GM20000 (cell line): ENCODE data around the gene SMIM10L2A.

Experiments
- DNase-seq: peaks from one replicate; pipeline ENCODE4 v3.0.0; 2012; ENCODE audit warnings: low spot score
- TF ChIP-seq, protein P1 (sequence below): IDR thresholded peaks from 2 replicates; pipeline ENCODE4 v1.5.1; 2012; ENCODE audit warnings: mild to moderate bottlenecking, control low read depth; ENCODE audit errors: extremely low read depth, missing control alignments

SMIM10L2A gene

DNA sequence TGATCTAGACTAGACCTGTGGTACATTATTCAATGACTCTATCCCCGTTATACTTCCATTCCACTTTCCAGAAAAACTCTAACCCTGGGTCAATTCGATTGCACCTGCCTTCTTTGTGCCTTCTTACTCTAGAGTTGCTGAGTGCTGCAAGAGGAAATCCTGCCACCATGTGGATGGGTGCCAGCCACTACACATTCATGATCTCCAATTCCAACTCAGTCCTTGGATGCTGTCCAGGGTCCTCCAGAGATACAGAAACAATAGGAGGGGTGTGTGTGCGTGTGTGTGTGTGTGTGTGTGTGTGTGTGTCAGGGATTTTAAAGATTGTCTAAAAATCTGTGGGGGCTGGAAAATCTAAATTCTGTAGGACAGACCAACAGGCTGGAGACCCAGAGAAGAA, 55.8 kb downstream of the SMIM10L2A start:
- TF ChIP-seq, protein P1, sequence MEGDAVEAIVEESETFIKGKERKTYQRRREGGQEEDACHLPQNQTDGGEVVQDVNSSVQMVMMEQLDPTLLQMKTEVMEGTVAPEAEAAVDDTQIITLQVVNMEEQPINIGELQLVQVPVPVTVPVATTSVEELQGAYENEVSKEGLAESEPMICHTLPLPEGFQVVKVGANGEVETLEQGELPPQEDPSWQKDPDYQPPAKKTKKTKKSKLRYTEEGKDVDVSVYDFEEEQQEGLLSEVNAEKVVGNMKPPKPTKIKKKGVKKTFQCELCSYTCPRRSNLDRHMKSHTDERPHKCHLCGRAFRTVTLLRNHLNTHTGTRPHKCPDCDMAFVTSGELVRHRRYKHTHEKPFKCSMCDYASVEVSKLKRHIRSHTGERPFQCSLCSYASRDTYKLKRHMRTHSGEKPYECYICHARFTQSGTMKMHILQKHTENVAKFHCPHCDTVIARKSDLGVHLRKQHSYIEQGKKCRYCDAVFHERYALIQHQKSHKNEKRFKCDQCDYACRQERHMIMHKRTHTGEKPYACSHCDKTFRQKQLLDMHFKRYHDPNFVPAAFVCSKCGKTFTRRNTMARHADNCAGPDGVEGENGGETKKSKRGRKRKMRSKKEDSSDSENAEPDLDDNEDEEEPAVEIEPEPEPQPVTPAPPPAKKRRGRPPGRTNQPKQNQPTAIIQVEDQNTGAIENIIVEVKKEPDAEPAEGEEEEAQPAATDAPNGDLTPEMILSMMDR, result peak; percentile 4
- DNase-seq, result peak; percentile 5
